ENCODE data around the gene BARD1.
"Not testable (repeated sequence)": the region's sequence is repeated elsewhere in the genome, so short reads cannot be mapped to it uniquely, and the experiment has no call there.

BARD1 gene

GRCh38 chr2:214808981-214809750 lies at the start of gene BARD1:
TSS of gene BARD1 (minus strand) at chr2:214809683. CDS start at chr2:214809569, 114 bp downstream.
- peak; percentile 2 to 18 for DNase-seq (ENCODE audit: low read depth in 2 of 2)

GRCh38 chr2:214856137-214856536 lies 46.7 kb upstream of the BARD1 start:
- no peak for DNase-seq (ENCODE audit: low read depth in 2 of 2)

GRCh38 chr2:214853906-214854305 lies 44.4 kb upstream of the BARD1 start:
- no peak for DNase-seq (ENCODE audit: low read depth in 2 of 2)

GRCh38 chr2:214843823-214844222 lies 34.3 kb upstream of the BARD1 start:
- DNase-seq (ENCODE audit: low read depth in 2 of 2), result no peak

- DNase-seq (ENCODE audit: low read depth in 2 of 2), result no peak
Measured at GRCh38 chr2:214839464-214839863, 30.0 kb upstream of the BARD1 start.

- no peak for DNase-seq (ENCODE audit: low read depth in 2 of 2)
Measured at GRCh38 chr2:214837466-214837865, 28.0 kb upstream of the BARD1 start.

- no peak for DNase-seq (ENCODE audit: low read depth in 2 of 2)
Measured at GRCh38 chr2:214836568-214836967, 27.1 kb upstream of the BARD1 start.

GRCh38 chr2:214830794-214831346 lies 21.4 kb upstream of the BARD1 start:
- DNase-seq (ENCODE audit: low read depth in 2 of 2), result no peak

GRCh38 chr2:214816008-214816533 lies 6.6 kb upstream of the BARD1 start:
- no peak for DNase-seq (ENCODE audit: low read depth in 2 of 2)

GRCh38 chr2:214810671-214811070 lies 1.2 kb upstream of the BARD1 start:
- no peak for DNase-seq (ENCODE audit: low read depth in 2 of 2)

- peak; percentile 92 to 98 for DNase-seq (ENCODE audit: low read depth in 2 of 2)
Measured at GRCh38 chr2:214809751-214810564, 475 bp upstream of the BARD1 start.

- DNase-seq (ENCODE audit: low read depth in 2 of 2), result no peak
Measured at GRCh38 chr2:214807653-214808052, 1.8 kb downstream of the BARD1 start.

- no peak for DNase-seq (ENCODE audit: low read depth in 2 of 2)
Measured at GRCh38 chr2:214801768-214802397, 7.6 kb downstream of the BARD1 start.

GRCh38 chr2:214801068-214801467 lies 8.4 kb downstream of the BARD1 start:
- DNase-seq (ENCODE audit: low read depth in 2 of 2), result no peak

- DNase-seq (ENCODE audit: low read depth in 2 of 2), result no peak
Measured at GRCh38 chr2:214800180-214800579, 9.3 kb downstream of the BARD1 start.

- DNase-seq (ENCODE audit: low read depth in 2 of 2), result no peak
Measured at GRCh38 chr2:214796911-214797310, 12.6 kb downstream of the BARD1 start.

GRCh38 chr2:214783181-214783580 lies 26.3 kb downstream of the BARD1 start:
- not testable (repeated sequence) for DNase-seq (ENCODE audit: low read depth in 2 of 2)

- DNase-seq (ENCODE audit: low read depth in 2 of 2), result no peak
Measured at GRCh38 chr2:214782671-214783070, 26.8 kb downstream of the BARD1 start.

GRCh38 chr2:214781226-214781625 lies 28.3 kb downstream of the BARD1 start:
- DNase-seq (ENCODE audit: low read depth in 2 of 2), result no peak

GRCh38 chr2:214775971-214776370 lies 33.5 kb downstream of the BARD1 start:
- no peak for DNase-seq (ENCODE audit: low read depth in 2 of 2)

GRCh38 chr2:214774108-214774507 lies 35.4 kb downstream of the BARD1 start:
- no peak for DNase-seq (ENCODE audit: low read depth in 2 of 2)

GRCh38 chr2:214772443-214773015 lies 37.0 kb downstream of the BARD1 start:
- no peak for DNase-seq (ENCODE audit: low read depth in 2 of 2)

Data from stimulated activated CD4-positive, alpha-beta T cell treated with anti-CD3 and anti-CD28 coated beads, Interleukin-1b, Interleukin-23, amount 100 ng/mL, for 1 hour (primary cell).